Loucy (cell line): ENCODE results near the gene GPR37.

Source experiments
- H2AFZ ChIP-seq: fragments of 200-600 bp; sonication (generic); 2 replicates; pipeline ENCODE4 v1.6.0; 2016; ENCODE audit warnings: antibody characterized with exemption, mild to moderate bottlenecking, low read length, moderate library complexity
- H3F3A ChIP-seq: fragments of 200-600 bp; 2 replicates; pipeline ENCODE4 v1.6.0; 2016; ENCODE audit warnings: antibody characterized with exemption, low read depth, mild to moderate bottlenecking
- H3K27me3 ChIP-seq: fragments of 200-600 bp; sonication (generic); 2 replicates; pipeline ENCODE4 v1.6.1; 2014; ENCODE audit warnings: low read length, mild to moderate bottlenecking; ENCODE audit not compliant: insufficient read depth, poor library complexity, severe bottlenecking
- H3K36me3 ChIP-seq: fragments of 200-600 bp; sonication (generic); 2 replicates; pipeline ENCODE4 v1.6.1; 2016; ENCODE audit warnings: low read length; ENCODE audit not compliant: insufficient read depth
- H3K4me1 ChIP-seq: fragments of 200-600 bp; sonication (generic); 2 replicates; pipeline ENCODE4 v1.5.1; 2014; ENCODE audit warnings: low read length, mild to moderate bottlenecking; ENCODE audit not compliant: insufficient read depth, poor library complexity, severe bottlenecking
- H3K4me2 ChIP-seq: fragments of 200-600 bp; sonication (generic); 2 replicates; pipeline ENCODE4 v1.6.0; 2014; ENCODE audit warnings: antibody characterized with exemption, low read length, low read depth, mild to moderate bottlenecking; ENCODE audit not compliant: poor library complexity, severe bottlenecking
- H3K4me3 ChIP-seq: fragments of 200-600 bp; sonication (generic); 2 replicates; pipeline ENCODE4 v1.5.1; 2014; ENCODE audit warnings: low read length, mild to moderate bottlenecking, mixed read lengths; ENCODE audit not compliant: poor library complexity, severe bottlenecking
- H3K79me2 ChIP-seq: fragments of 200-600 bp; sonication (generic); 2 replicates; pipeline ENCODE4 v1.6.1; 2014; ENCODE audit warnings: low read length; ENCODE audit not compliant: insufficient read depth
- H3K9ac ChIP-seq: fragments of 200-600 bp; sonication (generic); 2 replicates; pipeline ENCODE4 v1.6.0; 2014; ENCODE audit warnings: mild to moderate bottlenecking, low read depth, low read length, moderate library complexity; ENCODE audit not compliant: poor library complexity, severe bottlenecking
- H3K9me2 ChIP-seq: fragments of 200-600 bp; sonication (generic); replicated peaks from 2 replicates; pipeline ENCODE4 v1.6.1; 2016; ENCODE audit warnings: low read depth, low read length, mixed read lengths
- H3K9me3 ChIP-seq: fragments of 200-600 bp; sonication (generic); 2 replicates; pipeline ENCODE4 v1.6.1; 2014; ENCODE audit warnings: mild to moderate bottlenecking, antibody characterized with exemption, low read length, low read depth; ENCODE audit not compliant: insufficient read depth
- H4K20me1 ChIP-seq: fragments of 200-600 bp; sonication (generic); 2 replicates; pipeline ENCODE4 v1.6.0; 2014; ENCODE audit warnings: antibody characterized with exemption, low read length, mild to moderate bottlenecking; ENCODE audit not compliant: insufficient read depth, poor library complexity, severe bottlenecking
- EZH2phosphoT487 ChIP-seq: fragments of 200-600 bp; IDR thresholded peaks from 2 replicates; pipeline ENCODE4 v1.6.1; 2018; ENCODE audit warnings: antibody characterized with exemption, mild to moderate bottlenecking, moderate library complexity, borderline replicate concordance
- TF ChIP-seq, protein P1 (sequence below): fragments of 200-600 bp; sonication (generic); conservative IDR thresholded peaks from 2 replicates; pipeline ENCODE4 v1.5.1; 2014; ENCODE audit warnings: mild to moderate bottlenecking, antibody characterized with exemption, low read length

GPR37 gene

DNA sequence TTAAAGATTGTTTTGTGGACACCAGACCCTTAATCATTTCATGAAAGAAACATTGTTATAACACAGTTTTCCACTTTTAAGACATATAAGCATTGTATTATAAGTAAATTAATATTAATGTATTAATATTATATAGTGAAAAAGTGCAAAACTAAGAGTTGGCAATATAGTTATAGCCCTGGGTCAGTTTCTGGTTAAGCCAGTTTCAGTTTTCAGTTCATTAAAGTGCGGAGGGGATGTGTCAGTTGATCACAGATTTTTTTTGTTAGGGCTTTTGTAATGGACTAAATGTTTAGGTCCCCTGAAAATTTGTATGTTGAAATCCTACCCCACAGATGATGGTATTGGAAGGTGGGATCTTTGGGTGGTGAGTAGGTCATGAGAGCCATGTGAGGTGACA lies 45.7 kb upstream of the GPR37 start:
- no peaks in the 10 kb centered on the region for H3K9me2 ChIP-seq
- no peak overlapping the region for H3K4me3 ChIP-seq
- H3K4me2 ChIP-seq = no peak overlapping the region
- H3K4me1 ChIP-seq = no peaks in the 10 kb centered on the region
- no peaks in the 10 kb centered on the region for H3K79me2 ChIP-seq
- H3K9ac ChIP-seq = no peak overlapping the region
- no peak overlapping the region for H2AFZ ChIP-seq
- H3F3A ChIP-seq = no peaks in the 10 kb centered on the region
- no peaks in the 10 kb centered on the region for H4K20me1 ChIP-seq
- H3K9me3 ChIP-seq = no peaks in the 10 kb centered on the region
- H3K36me3 ChIP-seq = no peaks in the 10 kb centered on the region
- H3K27me3 ChIP-seq = no peaks in the 10 kb centered on the region
- no peak for TF ChIP-seq EZH2phosphoT487
- TF ChIP-seq, protein P1, sequence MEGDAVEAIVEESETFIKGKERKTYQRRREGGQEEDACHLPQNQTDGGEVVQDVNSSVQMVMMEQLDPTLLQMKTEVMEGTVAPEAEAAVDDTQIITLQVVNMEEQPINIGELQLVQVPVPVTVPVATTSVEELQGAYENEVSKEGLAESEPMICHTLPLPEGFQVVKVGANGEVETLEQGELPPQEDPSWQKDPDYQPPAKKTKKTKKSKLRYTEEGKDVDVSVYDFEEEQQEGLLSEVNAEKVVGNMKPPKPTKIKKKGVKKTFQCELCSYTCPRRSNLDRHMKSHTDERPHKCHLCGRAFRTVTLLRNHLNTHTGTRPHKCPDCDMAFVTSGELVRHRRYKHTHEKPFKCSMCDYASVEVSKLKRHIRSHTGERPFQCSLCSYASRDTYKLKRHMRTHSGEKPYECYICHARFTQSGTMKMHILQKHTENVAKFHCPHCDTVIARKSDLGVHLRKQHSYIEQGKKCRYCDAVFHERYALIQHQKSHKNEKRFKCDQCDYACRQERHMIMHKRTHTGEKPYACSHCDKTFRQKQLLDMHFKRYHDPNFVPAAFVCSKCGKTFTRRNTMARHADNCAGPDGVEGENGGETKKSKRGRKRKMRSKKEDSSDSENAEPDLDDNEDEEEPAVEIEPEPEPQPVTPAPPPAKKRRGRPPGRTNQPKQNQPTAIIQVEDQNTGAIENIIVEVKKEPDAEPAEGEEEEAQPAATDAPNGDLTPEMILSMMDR = no peak

DNA sequence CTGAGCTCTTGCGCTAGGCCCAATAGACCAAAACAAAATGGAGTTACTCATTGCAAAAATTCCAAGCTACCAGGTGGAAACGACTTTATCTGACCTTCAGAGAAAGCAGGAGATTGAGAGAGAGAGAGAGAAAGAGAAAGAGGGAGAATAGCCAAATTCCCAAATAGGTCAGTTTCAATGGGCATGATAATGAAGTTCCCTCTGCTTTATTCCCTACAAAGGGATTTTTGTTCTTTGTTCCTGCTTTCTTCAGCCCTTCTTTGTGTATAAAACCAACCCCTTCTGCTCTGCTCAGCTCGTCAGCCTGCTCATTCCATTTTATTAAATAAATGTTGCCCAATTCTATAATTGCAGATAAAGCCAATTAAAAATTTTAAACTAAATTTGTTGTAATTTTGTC lies 45.0 kb upstream of the GPR37 start:
- no peak overlapping the region for H3K9ac ChIP-seq
- no peak overlapping the region for H3K4me3 ChIP-seq
- TF ChIP-seq, protein P1 = no peak
- no peak for TF ChIP-seq EZH2phosphoT487
- no peak overlapping the region for H3K4me2 ChIP-seq
- H3K9me2 ChIP-seq = no peaks in the 10 kb centered on the region
- no peaks in the 10 kb centered on the region for H3K4me1 ChIP-seq
- no peaks in the 10 kb centered on the region for H3K79me2 ChIP-seq
- no peak overlapping the region for H2AFZ ChIP-seq
- H3K27me3 ChIP-seq = no peaks in the 10 kb centered on the region
- no peaks in the 10 kb centered on the region for H3F3A ChIP-seq
- H3K9me3 ChIP-seq = no peaks in the 10 kb centered on the region
- H3K36me3 ChIP-seq = no peaks in the 10 kb centered on the region
- no peaks in the 10 kb centered on the region for H4K20me1 ChIP-seq

DNA sequence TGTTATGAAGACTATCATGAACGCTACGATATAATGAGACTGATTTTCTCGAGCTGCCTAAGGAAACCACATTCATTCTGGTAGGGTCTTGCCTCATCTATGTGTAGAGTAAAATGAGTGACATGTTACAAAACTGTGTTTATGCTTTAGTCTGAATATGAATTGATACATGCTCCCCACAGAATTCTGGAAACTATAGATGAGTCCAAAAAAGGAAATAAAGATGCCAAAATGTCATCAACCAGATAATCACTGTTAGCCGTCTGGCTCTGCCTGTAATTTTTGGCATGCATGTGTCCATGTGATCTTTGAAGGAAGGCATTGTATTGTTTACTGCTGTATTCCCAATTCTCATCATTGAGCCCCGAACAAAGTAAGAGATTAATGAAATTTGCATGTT lies 42.6 kb upstream of the GPR37 start:
- Histone ChIP-seq H3K36me3 (no peaks in the 10 kb centered on the region), H3K4me3 (no peak overlapping the region), H3K9me3 (no peaks in the 10 kb centered on the region), H3K9ac (no peak overlapping the region), H2AFZ (no peak overlapping the region), H3K9me2 (no peaks in the 10 kb centered on the region), H4K20me1 (no peaks in the 10 kb centered on the region), H3K79me2 (no peaks in the 10 kb centered on the region), H3K27me3 (no peaks in the 10 kb centered on the region), H3K4me1 (no peaks in the 10 kb centered on the region), H3K4me2 (no peak overlapping the region), H3F3A (no peaks in the 10 kb centered on the region)
- TF ChIP-seq, protein P1 = no peak
- TF ChIP-seq EZH2phosphoT487 = no peak
